ENCODE results near the gene MYH11. TPM values are rescaled to one million over a fixed set of nuclear protein-coding genes. Genes with fewer than 3 reads are reported as not detected.
A peak's percentile ranks its signal among the peaks of the same experiment; 100 is the strongest.

The MYH11 gene
- total and polyA plus RNA-seq, 2 of the 13 experiments (the other 11 are each of a cell fraction or from before 2014, with no cell fraction given) = not detected

GRCh38 chr16:15672514-15673167 is 184.2 kb downstream of the MYH11 start (continued):
- TF ChIP-seq ZNF136 (CRISPR knock-in tag; IDR thresholded peaks at IDR 0.05; ENCODE audit: low read depth) (no peak), SMC3 (IDR thresholded peaks at IDR 0.05; ENCODE audit: low read length) (peak; percentile 76), ZNF264 (CRISPR knock-in tag; IDR thresholded peaks at IDR 0.05) (peak; percentile 97), ZNF263 (CRISPR knock-in tag; IDR thresholded peaks at IDR 0.05) (peak; percentile 90), MIER3 (CRISPR knock-in tag; IDR thresholded peaks at IDR 0.05; ENCODE audit: borderline replicate concordance) (peak; percentile 100), ZFAT (CRISPR knock-in tag; conservative IDR thresholded peaks at IDR 0.05) (no peak), ATF4 (CRISPR knock-in tag; IDR thresholded peaks at IDR 0.05) (peak in 1 of 2 experiments; percentile 99; a peak in 3 of 4 replicates), ZNF629 (CRISPR knock-in tag; conservative IDR thresholded peaks at IDR 0.05) (peak; percentile 69), ZNF225 (CRISPR knock-in tag; IDR thresholded peaks at IDR 0.05) (no peak), TRIM22 (IDR thresholded peaks at IDR 0.05) (no peak), FOSL1 (CRISPR knock-in tag; IDR thresholded peaks at IDR 0.05; ENCODE audit: borderline replicate concordance) (peak; percentile 39; the same call in 1 of the 2 replicates), REXO4 (CRISPR knock-in tag; IDR thresholded peaks at IDR 0.05; ENCODE audit: borderline replicate concordance) (no peak), MAF1 (CRISPR knock-in tag; IDR thresholded peaks at IDR 0.05; ENCODE audit: borderline replicate concordance) (no peak), SP5 (CRISPR knock-in tag; IDR thresholded peaks at IDR 0.05; ENCODE audit: borderline replicate concordance, low read depth) (peak; percentile 100), SATB2 (CRISPR knock-in tag; IDR thresholded peaks at IDR 0.05) (0 out of 2 replicates have a peak, but pooled peaks have one; percentile 20)
- TF ChIP-seq, protein P1, sequence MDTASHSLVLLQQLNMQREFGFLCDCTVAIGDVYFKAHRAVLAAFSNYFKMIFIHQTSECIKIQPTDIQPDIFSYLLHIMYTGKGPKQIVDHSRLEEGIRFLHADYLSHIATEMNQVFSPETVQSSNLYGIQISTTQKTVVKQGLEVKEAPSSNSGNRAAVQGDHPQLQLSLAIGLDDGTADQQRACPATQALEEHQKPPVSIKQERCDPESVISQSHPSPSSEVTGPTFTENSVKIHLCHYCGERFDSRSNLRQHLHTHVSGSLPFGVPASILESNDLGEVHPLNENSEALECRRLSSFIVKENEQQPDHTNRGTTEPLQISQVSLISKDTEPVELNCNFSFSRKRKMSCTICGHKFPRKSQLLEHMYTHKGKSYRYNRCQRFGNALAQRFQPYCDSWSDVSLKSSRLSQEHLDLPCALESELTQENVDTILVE (CRISPR knock-in tag; IDR thresholded peaks at IDR 0.05) = peak; percentile 98
- TF ChIP-seq, protein P2, sequence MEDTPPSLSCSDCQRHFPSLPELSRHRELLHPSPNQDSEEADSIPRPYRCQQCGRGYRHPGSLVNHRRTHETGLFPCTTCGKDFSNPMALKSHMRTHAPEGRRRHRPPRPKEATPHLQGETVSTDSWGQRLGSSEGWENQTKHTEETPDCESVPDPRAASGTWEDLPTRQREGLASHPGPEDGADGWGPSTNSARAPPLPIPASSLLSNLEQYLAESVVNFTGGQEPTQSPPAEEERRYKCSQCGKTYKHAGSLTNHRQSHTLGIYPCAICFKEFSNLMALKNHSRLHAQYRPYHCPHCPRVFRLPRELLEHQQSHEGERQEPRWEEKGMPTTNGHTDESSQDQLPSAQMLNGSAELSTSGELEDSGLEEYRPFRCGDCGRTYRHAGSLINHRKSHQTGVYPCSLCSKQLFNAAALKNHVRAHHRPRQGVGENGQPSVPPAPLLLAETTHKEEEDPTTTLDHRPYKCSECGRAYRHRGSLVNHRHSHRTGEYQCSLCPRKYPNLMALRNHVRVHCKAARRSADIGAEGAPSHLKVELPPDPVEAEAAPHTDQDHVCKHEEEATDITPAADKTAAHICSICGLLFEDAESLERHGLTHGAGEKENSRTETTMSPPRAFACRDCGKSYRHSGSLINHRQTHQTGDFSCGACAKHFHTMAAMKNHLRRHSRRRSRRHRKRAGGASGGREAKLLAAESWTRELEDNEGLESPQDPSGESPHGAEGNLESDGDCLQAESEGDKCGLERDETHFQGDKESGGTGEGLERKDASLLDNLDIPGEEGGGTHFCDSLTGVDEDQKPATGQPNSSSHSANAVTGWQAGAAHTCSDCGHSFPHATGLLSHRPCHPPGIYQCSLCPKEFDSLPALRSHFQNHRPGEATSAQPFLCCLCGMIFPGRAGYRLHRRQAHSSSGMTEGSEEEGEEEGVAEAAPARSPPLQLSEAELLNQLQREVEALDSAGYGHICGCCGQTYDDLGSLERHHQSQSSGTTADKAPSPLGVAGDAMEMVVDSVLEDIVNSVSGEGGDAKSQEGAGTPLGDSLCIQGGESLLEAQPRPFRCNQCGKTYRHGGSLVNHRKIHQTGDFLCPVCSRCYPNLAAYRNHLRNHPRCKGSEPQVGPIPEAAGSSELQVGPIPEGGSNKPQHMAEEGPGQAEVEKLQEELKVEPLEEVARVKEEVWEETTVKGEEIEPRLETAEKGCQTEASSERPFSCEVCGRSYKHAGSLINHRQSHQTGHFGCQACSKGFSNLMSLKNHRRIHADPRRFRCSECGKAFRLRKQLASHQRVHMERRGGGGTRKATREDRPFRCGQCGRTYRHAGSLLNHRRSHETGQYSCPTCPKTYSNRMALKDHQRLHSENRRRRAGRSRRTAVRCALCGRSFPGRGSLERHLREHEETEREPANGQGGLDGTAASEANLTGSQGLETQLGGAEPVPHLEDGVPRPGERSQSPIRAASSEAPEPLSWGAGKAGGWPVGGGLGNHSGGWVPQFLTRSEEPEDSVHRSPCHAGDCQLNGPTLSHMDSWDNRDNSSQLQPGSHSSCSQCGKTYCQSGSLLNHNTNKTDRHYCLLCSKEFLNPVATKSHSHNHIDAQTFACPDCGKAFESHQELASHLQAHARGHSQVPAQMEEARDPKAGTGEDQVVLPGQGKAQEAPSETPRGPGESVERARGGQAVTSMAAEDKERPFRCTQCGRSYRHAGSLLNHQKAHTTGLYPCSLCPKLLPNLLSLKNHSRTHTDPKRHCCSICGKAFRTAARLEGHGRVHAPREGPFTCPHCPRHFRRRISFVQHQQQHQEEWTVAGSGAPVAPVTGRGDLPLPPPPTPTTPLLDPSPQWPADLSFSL (CRISPR knock-in tag; IDR thresholded peaks at IDR 0.05) = peak; percentile 33; the same call in 1 of the 2 replicates
- TF ChIP-seq, protein P3, sequence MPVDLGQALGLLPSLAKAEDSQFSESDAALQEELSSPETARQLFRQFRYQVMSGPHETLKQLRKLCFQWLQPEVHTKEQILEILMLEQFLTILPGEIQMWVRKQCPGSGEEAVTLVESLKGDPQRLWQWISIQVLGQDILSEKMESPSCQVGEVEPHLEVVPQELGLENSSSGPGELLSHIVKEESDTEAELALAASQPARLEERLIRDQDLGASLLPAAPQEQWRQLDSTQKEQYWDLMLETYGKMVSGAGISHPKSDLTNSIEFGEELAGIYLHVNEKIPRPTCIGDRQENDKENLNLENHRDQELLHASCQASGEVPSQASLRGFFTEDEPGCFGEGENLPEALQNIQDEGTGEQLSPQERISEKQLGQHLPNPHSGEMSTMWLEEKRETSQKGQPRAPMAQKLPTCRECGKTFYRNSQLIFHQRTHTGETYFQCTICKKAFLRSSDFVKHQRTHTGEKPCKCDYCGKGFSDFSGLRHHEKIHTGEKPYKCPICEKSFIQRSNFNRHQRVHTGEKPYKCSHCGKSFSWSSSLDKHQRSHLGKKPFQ (CRISPR knock-in tag; IDR thresholded peaks at IDR 0.05; ENCODE audit: insufficient replicate concordance) = peak; percentile 95

Data from HepG2 (cell line).